ENCODE measurements around the gene TCF4. TPM values are rescaled to one million over a fixed set of nuclear protein-coding genes. Genes with fewer than 3 reads are reported as not detected.

Gene TCF4
- total and polyA plus RNA-seq, 4 donors, result 14.3 to 356 (median 73.0) TPM

- WGBS, 2 donors, result 63 to 87% methylated on average over 3 of the region's 3 CpGs
Measured at GRCh38 chr18:55219059-55219458, 368.9 kb downstream of the TCF4 start.

GRCh38 chr18:55214969-55215368, 373.0 kb downstream of the TCF4 start:
- no peak for ATAC-seq (ENCODE audit: insufficient read depth, low FRiP score)

More at GRCh38 chr18:55219059-55219458, 368.9 kb downstream of the TCF4 start:
- ATAC-seq (ENCODE audit: insufficient read depth, low FRiP score) (no peak), DNase-seq (no peak)
- H3K9me3 ChIP-seq (ENCODE audit: control insufficient read depth in 4 of 4, insufficient read depth in 3 of 4, low read length in 3 of 4), result no peaks in the 10 kb centered on the region
- H3K36me3 ChIP-seq (ENCODE audit: control insufficient read depth in 4 of 4, insufficient read depth in 4 of 4, low read length in 4 of 4), result peaks cover 0 to under 1% (median 0%) of the 10 kb centered on the region in 4 donors
- no peak overlapping the region for H3K27ac ChIP-seq (ENCODE audit: low read depth in 1 of 2, low read length in 1 of 2)
- H3K27me3 ChIP-seq (ENCODE audit: control insufficient read depth in 3 of 3, insufficient read depth in 3 of 3, low read length in 2 of 3), result peaks cover 0 to 2% (median 0%) of the 10 kb centered on the region in 3 donors
- no peak overlapping the region for H3K9ac ChIP-seq (ENCODE audit: insufficient read depth in 1 of 2, low read length in 2 of 2)
- H3K4me3 ChIP-seq, result no peak overlapping the region
- no peak for TF ChIP-seq CTCF (IDR thresholded peaks at IDR 0.05; ENCODE audit: control extremely low read depth, extremely low read depth)
- H3K4me1 ChIP-seq (ENCODE audit: control insufficient read depth in 5 of 5, insufficient read depth in 5 of 5, low read length in 5 of 5), result peaks cover 0 to 2% (median 0%) of the 10 kb centered on the region in 5 donors

GRCh38 chr18:55214534-55214933, 373.5 kb downstream of the TCF4 start:
- H3K9ac ChIP-seq (ENCODE audit: insufficient read depth in 1 of 2, low read length in 2 of 2), result no peak overlapping the region
- ATAC-seq (ENCODE audit: insufficient read depth, low FRiP score) (no peak), DNase-seq (no peak)
- no peak overlapping the region for H3K4me3 ChIP-seq
- no peak for TF ChIP-seq CTCF (IDR thresholded peaks at IDR 0.05; ENCODE audit: control extremely low read depth, extremely low read depth)
- no peaks in the 10 kb centered on the region for H3K4me1 ChIP-seq (ENCODE audit: control insufficient read depth in 5 of 5, insufficient read depth in 5 of 5, low read length in 5 of 5)
- 79 to 88% methylated on average over 2 of the region's 2 CpGs for WGBS, 2 donors
- H3K27ac ChIP-seq (ENCODE audit: low read depth in 1 of 2, low read length in 1 of 2), result no peak overlapping the region
- no peaks in the 10 kb centered on the region for H3K36me3 ChIP-seq (ENCODE audit: control insufficient read depth in 4 of 4, insufficient read depth in 4 of 4, low read length in 4 of 4)
- H3K27me3 ChIP-seq (ENCODE audit: control insufficient read depth in 3 of 3, insufficient read depth in 3 of 3, low read length in 2 of 3), result peaks cover 0 to 2% (median 0%) of the 10 kb centered on the region in 3 donors
- H3K9me3 ChIP-seq (ENCODE audit: control insufficient read depth in 4 of 4, insufficient read depth in 3 of 4, low read length in 3 of 4), result no peaks in the 10 kb centered on the region

More at GRCh38 chr18:55214969-55215368, 373.0 kb downstream of the TCF4 start:
- 92 to 93% methylated on average over 5 of the region's 5 CpGs for WGBS, 2 donors
- Histone ChIP-seq H3K9ac (ENCODE audit: insufficient read depth in 1 of 2, low read length in 2 of 2) (no peak overlapping the region), H3K4me3 (no peak overlapping the region), H3K27ac (ENCODE audit: low read depth in 1 of 2, low read length in 1 of 2) (no peak overlapping the region), H3K27me3 (ENCODE audit: control insufficient read depth in 3 of 3, insufficient read depth in 3 of 3, low read length in 2 of 3) (peaks cover 0 to 2% (median 0%) of the 10 kb centered on the region in 3 donors), H3K36me3 (ENCODE audit: control insufficient read depth in 4 of 4, insufficient read depth in 4 of 4, low read length in 4 of 4) (no peaks in the 10 kb centered on the region), H3K4me1 (ENCODE audit: control insufficient read depth in 5 of 5, insufficient read depth in 5 of 5, low read length in 5 of 5) (no peaks in the 10 kb centered on the region), H3K9me3 (ENCODE audit: control insufficient read depth in 4 of 4, insufficient read depth in 3 of 4, low read length in 3 of 4) (no peaks in the 10 kb centered on the region)
- DNase-seq, result no peak
- TF ChIP-seq CTCF (IDR thresholded peaks at IDR 0.05; ENCODE audit: control extremely low read depth, extremely low read depth), result no peak

GRCh38 chr18:55213586-55213985, 374.4 kb downstream of the TCF4 start:
- ATAC-seq (ENCODE audit: insufficient read depth, low FRiP score) (no peak), DNase-seq (no peak)
- no peaks in the 10 kb centered on the region for H3K36me3 ChIP-seq (ENCODE audit: control insufficient read depth in 4 of 4, insufficient read depth in 4 of 4, low read length in 4 of 4)
- H3K4me3 ChIP-seq, result no peak overlapping the region
- H3K9ac ChIP-seq (ENCODE audit: insufficient read depth in 1 of 2, low read length in 2 of 2), result no peak overlapping the region
- no peak for TF ChIP-seq CTCF (IDR thresholded peaks at IDR 0.05; ENCODE audit: control extremely low read depth, extremely low read depth)
- no peaks in the 10 kb centered on the region for H3K9me3 ChIP-seq (ENCODE audit: control insufficient read depth in 4 of 4, insufficient read depth in 3 of 4, low read length in 3 of 4)
- WGBS, 2 donors, result 74 to 89% methylated on average over 1 of the region's 1 CpG
- no peaks in the 10 kb centered on the region for H3K4me1 ChIP-seq (ENCODE audit: control insufficient read depth in 5 of 5, insufficient read depth in 5 of 5, low read length in 5 of 5)
- peaks cover 0 to 1% (median 0%) of the 10 kb centered on the region in 3 donors for H3K27me3 ChIP-seq (ENCODE audit: control insufficient read depth in 3 of 3, insufficient read depth in 3 of 3, low read length in 2 of 3)
- no peak overlapping the region for H3K27ac ChIP-seq (ENCODE audit: low read depth in 1 of 2, low read length in 1 of 2)

All from lung (tissue), 12 donors.